D341Med (cell line): Measurements from ENCODE around the gene ITIH5.

Source experiments
- DNase-seq: peaks from one replicate; pipeline ENCODE4 v3.0.0; 2012; ENCODE audit warnings: low spot score

ITIH5 gene

GRCh38 chr10:7547206-7547605, 119.6 kb downstream of the ITIH5 start:
- DNase-seq = no peak

GRCh38 chr10:7546385-7546967, 120.3 kb downstream of the ITIH5 start:
- no peak for DNase-seq

GRCh38 chr10:7545792-7546191, 121.0 kb downstream of the ITIH5 start:
- no peak for DNase-seq

- no peak for DNase-seq
Measured at GRCh38 chr10:7545261-7545660, 121.5 kb downstream of the ITIH5 start.

GRCh38 chr10:7544203-7544602, 122.6 kb downstream of the ITIH5 start:
- DNase-seq = no peak

GRCh38 chr10:7542189-7542914, 124.4 kb downstream of the ITIH5 start:
- DNase-seq = no peak

- no peak for DNase-seq
Measured at GRCh38 chr10:7541137-7542087, 125.4 kb downstream of the ITIH5 start.

- DNase-seq = no peak
Measured at GRCh38 chr10:7538970-7539654, 127.7 kb downstream of the ITIH5 start.

GRCh38 chr10:7537126-7537525, 129.6 kb downstream of the ITIH5 start:
- DNase-seq = no peak

- DNase-seq = no peak
Measured at GRCh38 chr10:7534480-7534852, 132.3 kb downstream of the ITIH5 start.

- no peak for DNase-seq
Measured at GRCh38 chr10:7533657-7534479, 132.9 kb downstream of the ITIH5 start.

GRCh38 chr10:7532723-7533498, 133.9 kb downstream of the ITIH5 start:
- no peak for DNase-seq

GRCh38 chr10:7529638-7530037, 137.1 kb downstream of the ITIH5 start:
- peak; percentile 46 for DNase-seq

GRCh38 chr10:7527468-7527867, 139.3 kb downstream of the ITIH5 start:
- DNase-seq = no peak

- no peak for DNase-seq
Measured at GRCh38 chr10:7526017-7526400, 140.8 kb downstream of the ITIH5 start.

- peak; percentile 67 for DNase-seq
Measured at GRCh38 chr10:7525314-7526016, 141.3 kb downstream of the ITIH5 start.

- DNase-seq = no peak
Measured at GRCh38 chr10:7523656-7524055, 143.1 kb downstream of the ITIH5 start.

GRCh38 chr10:7520507-7521485, 146.0 kb downstream of the ITIH5 start:
- DNase-seq = no peak

- DNase-seq = no peak
Measured at GRCh38 chr10:7519351-7519750, 147.4 kb downstream of the ITIH5 start.
